ENCODE results near the gene SMARCB1.
"Not testable (repeated sequence)": the region's sequence is repeated elsewhere in the genome, so short reads cannot be mapped to it uniquely, and the experiment has no call there.

Gene SMARCB1

DNA sequence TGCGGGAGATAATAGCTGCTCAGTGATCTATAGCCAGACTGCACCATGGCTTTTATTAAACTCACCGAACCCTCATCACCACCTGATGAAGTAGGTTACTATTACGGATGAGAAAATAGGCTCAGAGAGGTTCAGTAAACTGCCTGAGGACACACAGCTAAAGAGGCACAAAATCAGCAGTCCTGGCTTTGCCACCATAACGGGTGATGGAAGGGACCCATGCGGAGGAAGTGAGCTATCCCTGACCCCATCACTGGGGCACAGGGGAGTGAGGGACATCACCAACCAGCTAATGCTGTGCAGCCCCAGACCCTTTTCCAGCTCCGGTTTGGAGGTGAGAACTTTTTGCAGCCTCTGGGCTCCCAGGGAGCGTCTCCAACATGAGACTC is 59.3 kb downstream of the SMARCB1 start:
- DNase-seq (ENCODE audit: low read depth in 3 of 3) = no peak

DNA sequence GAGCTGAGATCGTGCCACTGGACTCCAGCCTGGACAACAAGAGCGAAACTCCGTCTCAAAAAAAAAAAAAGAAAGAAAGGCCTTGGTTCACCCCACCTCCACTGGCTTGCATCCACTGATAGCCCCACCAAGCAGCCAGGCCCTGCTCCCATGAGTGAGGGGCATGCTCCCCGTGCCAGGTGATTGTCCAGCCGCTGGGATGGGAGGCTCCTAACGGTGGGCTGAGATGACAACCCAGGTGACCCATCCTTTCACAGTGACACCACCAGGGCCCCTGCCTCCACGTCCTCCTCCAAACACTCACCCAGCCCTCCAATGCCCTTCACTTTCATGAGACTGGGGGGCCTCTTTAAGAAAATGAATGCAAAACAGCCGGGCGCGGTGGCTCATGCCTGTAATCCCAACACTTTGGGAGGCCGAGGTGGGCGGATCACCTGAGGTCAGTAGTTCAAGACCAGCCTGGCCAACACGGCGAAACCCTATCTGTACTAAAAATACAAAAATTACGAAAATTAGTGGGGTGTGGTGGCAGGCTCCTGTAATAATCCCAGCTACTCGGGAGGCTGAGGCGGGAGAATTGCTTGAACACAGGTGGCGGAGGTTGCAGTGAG is 60.6 kb downstream of the SMARCB1 start:
- no peak for DNase-seq (ENCODE audit: low read depth in 3 of 3)

DNA sequence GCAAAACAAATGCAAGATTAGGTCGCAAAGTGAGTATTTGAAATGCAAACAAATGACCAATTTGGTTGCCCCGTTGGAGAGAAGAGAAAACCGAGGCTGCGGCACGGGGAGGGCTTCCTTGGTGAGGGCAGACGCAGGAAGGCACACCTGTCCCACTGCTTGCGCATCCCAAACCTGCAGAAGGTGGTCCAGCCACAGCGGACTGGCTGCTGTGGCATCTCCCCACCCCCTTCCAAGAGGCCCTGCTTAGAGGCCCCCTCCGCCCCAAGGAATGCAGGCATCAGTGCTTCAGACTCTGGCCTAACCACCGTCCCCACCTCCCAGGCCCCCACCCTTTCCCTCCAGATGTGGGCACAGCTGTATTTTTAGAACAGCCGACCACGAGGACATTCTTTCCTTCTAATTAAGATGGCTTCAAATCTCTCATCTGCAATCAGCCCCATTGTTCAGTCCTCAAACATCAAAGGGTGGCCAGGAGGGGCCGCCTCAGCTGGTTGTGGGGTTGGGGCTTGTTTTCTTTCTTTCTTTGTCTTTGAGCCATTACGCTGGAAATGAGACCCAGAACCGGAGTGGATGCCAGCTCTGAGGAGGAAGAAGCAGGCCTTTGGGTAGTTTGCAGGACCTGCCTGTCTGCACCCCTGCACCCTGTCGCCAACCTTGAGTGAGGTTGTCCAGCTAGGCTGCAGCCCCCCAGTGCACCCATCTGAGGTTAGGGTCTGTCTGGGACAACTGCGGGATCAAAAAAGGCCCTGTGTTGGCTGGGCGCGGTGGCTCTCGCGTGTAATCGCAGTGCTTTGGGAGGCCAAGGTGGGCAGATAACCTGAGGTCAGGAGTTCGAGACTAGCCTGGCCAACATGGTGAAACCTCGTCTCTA is 61.5 kb downstream of the SMARCB1 start:
- no peak for DNase-seq (ENCODE audit: low read depth in 3 of 3)

DNA sequence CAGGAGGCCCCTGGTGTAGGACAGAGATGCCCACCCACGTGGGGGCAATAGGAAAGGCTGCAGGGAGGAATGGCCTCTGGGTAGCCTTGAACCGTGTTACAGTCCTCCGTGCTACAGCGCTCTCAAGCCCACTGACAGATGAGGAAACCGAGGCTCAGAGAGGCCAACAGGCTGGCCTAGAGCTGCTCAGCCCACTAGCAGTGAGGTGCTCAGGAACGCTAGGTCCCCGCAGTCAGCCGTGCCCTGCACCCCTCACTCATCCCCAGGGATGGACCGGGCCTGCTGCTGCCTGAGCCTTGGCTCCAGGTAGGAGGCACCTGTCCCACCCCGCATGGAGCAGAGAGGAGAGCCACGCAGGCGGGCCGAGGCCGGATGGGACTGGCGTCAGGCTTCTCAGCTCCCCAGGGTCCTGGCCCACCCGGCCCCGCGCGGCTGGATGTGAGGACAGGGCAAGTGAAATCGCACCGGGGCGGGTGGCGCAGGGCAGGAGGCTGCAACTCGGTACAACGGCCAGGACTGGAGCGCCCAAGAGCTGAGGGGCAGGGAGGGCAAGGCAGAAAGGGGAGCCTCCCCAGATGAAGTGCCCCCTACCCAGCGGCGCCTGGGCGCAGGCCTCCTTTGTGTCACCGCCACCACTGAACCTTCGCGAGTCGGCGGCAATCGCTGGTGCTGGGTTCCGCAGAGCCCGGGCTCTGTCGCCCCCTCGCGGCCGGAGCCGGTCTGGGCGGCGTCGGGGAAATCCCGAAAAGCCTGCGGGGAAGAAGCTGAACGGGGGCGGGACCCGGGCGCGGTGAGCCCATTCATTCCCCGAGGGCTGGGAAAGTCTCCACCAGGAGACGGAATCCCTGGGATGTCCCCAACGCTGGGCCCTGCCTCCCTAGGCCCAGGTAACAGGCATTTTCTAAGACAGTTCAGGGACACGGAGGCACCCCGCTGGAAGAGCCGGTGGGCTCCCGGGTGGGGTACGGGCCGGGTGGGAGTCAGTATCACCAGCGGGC is 62.5 kb downstream of the SMARCB1 start:
- DNase-seq (ENCODE audit: low read depth in 3 of 3) = peak; percentile 70 to 83 (median 72)

DNA sequence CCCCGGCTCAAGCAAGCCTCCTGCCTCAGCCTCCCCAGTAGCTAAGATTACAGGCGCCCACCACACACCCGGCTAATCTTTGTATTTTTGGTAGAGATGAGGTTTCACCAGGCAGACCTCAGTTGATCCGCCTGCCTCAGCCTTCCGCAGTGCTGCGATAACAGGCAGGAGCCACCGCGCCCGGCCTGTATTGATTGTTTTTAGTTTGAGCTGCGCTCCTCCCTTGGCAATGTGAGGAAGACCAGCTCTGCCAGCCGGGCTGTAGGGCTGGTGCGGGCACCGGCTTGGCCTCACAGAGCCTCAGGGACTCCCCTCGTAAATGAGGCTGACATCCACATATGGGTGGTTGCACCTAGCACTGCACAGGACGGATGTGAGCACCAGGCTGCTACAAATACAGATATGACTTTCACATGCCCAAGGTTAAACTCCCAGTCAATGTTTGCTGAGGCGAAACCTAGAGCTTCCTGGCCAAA is 63.4 kb downstream of the SMARCB1 start:
- DNase-seq (ENCODE audit: low read depth in 3 of 3) = no peak

DNA sequence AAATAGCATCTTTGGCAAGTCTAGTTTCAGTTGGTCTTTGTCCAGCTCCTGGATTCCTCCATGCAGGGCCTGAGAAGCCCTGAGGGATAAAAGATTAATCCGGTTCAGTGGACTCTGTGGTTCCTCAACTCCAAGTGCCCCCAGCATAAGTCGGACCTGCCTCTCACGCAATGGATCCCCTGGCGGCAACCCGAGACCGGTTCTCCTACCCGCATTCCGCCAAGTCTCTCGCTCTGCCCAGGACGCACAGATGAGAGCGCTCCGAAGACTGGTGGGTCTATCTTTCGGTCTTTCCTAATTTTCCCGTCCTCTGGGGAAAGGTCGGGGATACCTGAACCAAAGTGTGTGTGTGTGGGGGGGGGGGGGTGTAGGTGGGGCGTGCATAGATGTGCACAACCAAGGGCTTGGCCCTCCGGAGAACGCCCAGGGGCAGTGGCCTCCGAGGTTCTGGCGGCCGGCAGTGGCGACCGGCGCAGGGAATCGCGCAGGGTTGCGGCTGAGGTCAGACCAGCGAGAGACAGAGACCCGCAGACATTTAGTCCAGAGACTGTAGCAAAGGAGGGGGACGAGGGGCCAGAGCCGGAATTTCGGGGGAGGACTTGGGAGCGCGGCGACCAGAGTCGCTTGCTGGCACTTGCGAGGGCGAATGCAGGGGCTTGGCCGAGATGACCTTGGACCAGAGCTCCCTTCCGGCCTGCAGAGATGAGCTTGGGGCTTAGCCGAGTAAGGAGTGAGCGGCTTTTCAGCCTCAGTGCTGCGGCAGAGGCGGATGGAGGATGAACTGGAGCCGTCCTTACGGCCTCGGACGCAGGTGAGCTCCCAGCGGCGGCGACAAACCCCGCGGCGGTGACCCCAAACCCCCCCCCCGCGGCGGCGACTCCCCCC is 70.2 kb downstream of the SMARCB1 start:
- no peak for DNase-seq (ENCODE audit: low read depth in 3 of 3)

DNA sequence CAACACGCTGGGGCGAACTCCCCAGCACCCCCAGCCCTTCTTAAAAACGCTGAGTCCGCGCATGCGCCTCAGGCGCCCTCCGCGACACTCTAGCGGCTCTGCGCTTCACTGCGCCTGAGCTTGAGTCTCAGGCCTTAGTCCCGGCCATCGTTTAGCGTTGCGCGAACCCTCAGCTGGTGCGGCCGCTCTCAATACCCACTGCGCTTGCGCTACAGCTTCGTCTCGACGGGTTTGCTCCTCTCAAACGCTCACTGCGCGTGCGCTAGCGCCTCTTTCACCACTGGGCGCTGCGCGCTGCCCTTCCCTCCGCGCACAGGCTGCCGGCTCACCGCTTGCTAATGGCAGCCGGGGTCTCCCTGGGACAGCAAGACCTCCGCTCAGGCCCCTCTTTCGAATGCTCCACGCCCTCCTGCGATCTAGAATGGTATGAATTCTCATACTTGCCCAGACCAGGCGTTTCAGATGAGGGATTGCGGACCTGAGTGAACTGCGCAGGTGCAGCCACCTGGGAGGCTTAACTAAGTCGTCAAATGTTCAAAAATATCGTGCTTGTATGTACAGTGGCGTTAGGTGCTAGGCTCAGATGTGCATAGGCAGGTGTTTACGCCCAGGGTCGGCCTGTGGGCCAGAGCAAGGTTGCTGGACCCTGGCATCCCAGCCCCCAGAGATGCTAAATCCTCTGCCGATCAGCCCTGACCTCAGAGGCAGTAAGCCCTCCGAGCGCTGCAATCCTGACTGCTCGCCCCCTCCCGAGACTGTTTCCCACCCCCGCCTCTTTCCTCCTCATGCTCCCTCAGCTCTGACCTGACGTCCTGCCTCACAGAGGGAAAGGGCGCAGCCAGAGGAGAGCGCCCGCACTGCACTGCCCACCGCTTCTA is 71.1 kb downstream of the SMARCB1 start, which contains the start of gene SLC2A11:
Gene SLC2A11, plus strand, starts transcription at position 270 of the 878 bp plus-strand sequence. Its CDS starts 125 bp downstream, at position 395.
- peak; percentile 78 to 86 (median 83) for DNase-seq (ENCODE audit: low read depth in 3 of 3)

DNA sequence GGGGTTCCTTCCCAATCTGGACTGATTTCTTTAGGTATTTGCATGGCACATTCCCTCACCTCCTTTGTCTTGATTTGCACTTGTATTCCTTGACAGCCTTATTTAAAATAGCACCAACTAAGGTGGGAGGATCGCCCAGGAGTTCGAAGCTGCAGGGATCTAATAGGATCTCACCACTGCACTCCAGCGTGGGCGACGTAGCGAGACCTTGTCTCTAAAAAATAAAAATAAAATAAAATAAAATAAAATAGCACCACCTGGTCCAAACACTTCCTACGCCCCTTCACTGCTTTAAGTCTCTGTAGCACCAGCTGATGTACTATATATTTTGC is 71.7 kb downstream of the SMARCB1 start:
- no peak for DNase-seq (ENCODE audit: low read depth in 3 of 3)

DNA sequence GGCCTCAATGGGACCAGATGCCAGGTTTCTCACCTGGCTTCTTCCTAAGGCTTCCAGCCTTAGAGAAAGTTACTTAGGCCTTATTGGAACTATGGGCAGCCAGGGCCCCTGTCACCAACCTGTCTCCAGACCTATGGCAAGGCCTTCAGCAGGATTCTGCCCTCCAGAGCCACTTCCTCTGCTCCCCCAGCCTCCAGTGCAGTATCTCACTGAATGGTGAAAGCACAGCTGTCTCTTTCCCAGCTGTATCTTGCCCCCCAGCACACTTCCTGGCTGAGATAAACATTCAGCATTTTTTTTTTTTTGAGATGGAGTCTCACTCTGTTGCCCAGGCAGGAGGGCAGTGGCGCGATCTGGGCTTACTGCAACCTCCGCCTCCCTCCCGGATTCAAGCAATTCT is 72.4 kb downstream of the SMARCB1 start:
- DNase-seq (ENCODE audit: low read depth in 3 of 3) = no peak

DNA sequence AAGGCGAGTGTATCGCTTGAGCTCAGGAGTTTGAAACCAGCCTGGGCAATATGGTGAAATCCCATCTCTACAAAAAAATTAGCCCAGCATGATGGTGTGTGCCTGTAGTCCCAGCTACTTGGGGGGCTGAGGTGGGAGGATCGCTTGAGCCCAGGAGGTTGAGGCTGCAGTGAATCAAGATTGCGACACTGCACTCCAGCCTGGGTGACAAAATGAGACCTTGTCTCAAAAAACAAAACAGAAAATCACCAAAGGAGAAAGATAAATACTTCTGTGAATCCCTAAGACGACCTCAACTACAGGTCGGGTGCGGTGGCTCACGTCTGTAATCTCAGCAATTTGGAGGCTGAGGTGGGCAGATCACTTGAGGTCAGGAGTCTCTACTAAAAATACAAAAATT is 73.4 kb downstream of the SMARCB1 start:
- not testable (repeated sequence) for DNase-seq (ENCODE audit: low read depth in 3 of 3)

DNA sequence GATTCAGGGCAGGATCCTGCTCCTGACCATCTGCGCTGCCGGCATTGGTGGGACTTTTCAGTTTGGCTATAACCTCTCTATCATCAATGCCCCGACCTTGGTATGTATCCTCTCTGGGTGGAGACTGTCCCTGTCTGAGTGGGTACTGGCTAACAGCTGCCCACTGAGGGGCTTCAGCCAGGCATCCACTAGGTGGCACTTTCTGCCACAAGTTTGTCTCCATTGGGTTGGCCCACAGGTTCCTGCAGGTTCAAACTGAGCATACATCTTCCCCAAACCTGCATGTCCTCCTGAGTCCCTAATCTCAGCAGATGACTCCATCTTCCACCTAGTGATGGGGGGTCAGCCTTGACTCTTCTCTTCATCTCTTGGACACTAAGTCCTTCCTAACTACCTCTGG is 75.3 kb downstream of the SMARCB1 start:
- no peak for DNase-seq (ENCODE audit: low read depth in 3 of 3)

DNA sequence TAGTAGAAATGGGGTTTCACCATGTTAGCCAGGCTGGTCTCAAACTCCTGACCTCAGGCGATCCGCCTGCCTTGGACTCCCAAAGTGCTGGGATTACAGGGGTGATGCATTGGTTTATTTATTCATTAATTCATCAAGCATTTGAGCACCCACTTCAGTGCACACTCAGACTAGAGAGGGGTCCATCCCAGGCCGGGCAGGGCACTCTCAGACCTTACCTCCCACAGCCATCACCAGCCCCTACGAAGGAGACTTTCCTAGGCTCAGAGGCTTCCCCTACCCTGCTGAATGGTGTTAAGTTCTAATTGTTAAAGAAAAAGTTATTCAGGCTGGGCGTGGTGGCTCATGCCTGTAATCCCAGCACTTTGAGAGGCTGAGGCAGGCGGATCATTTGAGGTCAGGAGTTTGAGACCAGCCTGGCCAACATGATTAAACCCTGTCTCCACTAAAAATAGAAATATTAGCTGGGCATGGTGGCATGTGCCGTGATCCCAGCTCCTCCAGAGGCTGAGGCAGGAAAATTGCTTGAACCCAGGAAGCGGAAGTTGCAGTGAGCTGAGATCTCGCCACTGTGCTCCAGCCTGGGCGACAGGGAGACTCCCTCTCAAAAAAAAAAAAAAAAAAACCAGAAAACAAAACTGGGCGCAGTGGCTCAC is 77.9 kb downstream of the SMARCB1 start:
- not testable (repeated sequence) for DNase-seq (ENCODE audit: low read depth in 3 of 3)

DNA sequence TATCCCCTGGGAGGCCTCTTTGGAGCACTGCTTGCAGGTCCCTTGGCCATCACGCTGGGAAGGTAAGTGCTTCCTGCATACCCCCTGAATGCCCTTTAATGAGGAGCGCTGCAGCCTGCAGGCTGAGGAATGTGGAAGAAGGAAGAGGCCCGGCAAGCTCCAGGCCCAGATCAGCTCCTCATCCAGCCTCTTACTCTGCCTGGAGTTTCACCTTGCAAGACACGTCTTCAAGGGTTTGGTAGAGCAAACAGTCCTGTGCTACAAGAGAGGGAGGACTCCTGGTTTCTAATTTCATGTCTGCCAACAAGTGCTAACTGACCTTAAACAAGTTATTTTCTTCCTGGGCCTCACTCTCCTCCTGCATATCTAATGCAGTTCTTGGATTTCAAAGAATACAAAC is 81.8 kb downstream of the SMARCB1 start:
- no peak for DNase-seq (ENCODE audit: low read depth in 3 of 3)

DNA sequence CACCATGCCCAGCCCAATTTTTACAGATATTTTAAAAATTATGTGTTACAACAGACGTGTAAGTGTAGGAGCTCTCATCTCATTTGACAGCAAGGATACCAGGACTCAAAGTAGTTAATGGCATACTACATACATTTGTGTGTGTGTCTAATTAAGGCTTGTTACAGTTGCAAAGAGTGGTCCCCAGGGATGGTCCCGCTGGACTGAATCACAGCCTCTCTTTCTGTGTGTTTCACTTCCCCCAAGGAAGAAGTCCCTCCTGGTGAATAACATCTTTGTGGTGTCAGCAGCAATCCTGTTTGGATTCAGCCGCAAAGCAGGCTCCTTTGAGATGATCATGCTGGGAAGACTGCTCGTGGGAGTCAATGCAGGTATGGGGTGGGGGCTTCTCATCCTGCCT is 88.1 kb downstream of the SMARCB1 start:
- DNase-seq (ENCODE audit: low read depth in 3 of 3) = no peak

DNA sequence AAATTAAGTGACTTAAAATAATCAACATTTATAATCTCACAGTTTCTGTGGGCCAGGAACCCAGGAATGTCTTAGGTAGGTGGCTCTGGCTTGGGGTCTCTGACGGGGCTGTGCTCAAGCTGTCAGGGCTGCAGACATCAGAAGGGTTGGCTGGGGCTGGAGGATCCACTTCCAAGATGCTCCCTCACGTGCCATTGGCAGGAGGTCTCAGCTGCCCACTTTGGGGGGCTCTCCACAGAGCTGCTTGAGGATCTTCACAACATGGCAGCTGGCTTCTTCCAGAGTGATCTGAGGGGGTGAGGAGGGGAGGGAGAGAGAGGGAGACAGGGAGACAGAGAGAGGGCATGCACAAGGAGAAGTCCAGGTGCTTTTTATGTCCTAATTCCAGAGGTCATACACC is 89.0 kb downstream of the SMARCB1 start:
- DNase-seq (ENCODE audit: low read depth in 3 of 3) = no peak

DNA sequence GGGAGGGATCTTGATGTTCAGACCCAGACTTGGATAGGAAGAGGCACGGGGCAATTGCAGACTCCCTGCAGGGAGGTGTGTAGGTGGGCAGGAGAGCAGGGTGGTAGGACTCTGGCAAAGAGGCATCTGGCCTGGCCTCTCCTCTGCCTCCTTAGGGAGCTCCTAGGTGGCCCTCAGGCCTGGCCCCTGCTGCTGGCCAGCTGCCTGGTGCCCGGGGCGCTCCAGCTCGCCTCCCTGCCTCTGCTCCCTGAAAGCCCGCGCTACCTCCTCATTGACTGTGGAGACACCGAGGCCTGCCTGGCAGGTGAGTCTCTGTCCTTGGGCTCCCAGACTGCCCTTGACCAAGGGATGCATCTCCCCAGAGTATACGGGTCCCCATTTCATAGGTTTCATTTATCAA is 90.8 kb downstream of the SMARCB1 start:
- no peak for DNase-seq (ENCODE audit: low read depth in 3 of 3)

DNA sequence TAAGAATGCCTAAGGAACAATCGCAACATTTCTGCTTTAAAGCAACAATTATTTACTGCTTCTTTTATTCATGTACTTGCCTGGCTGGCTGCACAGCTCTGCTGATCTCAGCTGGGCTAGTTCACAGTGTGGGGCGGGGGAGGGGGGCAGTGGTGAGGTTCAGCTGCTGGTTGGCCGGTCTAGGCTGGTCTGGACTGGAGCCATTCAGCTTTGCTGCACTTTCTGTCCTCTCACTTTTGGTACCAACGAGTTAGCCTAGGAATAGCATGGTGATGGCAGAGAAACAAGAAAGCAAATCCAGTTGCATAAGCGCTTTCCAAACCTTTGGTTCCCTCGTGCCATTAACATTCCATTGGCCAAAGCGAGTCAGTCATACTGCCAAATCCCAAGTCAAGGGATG is 91.5 kb downstream of the SMARCB1 start:
- no peak for DNase-seq (ENCODE audit: low read depth in 3 of 3)

DNA sequence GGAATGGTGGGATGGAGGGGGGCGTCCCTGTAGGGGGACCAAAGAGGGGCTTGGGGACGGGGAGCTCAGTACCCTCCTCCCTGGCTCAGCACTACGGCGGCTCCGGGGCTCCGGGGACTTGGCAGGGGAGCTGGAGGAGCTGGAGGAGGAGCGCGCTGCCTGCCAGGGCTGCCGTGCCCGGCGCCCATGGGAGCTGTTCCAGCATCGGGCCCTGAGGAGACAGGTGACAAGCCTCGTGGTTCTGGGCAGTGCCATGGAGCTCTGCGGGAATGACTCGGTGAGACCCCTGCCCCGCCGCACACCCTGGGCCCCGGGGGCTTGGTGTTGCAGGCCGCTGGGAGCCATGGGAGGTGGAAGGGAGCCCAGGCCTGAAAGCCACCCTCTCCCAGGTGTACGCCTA is 95.6 kb downstream of the SMARCB1 start:
- no peak for DNase-seq (ENCODE audit: low read depth in 3 of 3)

DNA sequence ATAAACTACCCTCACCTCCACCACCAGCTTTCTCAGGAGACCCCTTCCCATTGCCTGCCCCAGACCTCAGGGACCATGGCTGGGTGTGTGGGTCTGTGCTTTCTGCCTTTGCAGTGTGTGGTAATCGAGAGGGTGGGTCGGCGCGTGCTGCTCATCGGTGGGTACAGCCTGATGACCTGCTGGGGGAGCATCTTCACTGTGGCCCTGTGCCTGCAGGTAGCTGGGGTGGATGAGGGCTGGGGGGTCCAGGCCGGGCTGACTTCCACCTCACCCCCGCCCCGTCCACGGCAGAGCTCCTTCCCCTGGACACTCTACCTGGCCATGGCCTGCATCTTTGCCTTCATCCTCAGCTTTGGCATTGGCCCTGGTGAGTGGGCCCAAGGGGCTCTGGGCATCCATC is 96.9 kb downstream of the SMARCB1 start:
- no peak for DNase-seq (ENCODE audit: low read depth in 3 of 3)

DNA sequence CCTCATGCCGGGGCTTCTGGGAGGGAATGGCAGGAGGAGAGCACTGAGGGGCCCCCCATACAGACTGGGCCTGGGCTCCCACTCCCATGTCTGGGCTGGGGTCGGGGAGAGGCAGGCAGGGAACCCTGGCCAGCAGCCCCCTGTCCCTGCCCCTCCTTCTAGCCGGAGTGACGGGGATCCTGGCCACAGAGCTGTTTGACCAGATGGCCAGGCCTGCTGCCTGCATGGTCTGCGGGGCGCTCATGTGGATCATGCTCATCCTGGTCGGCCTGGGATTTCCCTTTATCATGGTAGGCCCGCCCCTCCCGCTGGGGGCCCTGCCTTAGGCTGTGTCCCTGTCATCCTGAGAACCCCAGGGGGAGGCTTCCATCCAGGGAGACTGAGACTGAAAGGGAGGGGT is 97.4 kb downstream of the SMARCB1 start:
- DNase-seq (ENCODE audit: low read depth in 3 of 3) = no peak
